Measurements from ENCODE around the gene NEIL1.
"Not testable (repeated sequence)": the region's sequence is repeated elsewhere in the genome, so short reads cannot be mapped to it uniquely, and the experiment has no call there.

Gene NEIL1

DNA sequence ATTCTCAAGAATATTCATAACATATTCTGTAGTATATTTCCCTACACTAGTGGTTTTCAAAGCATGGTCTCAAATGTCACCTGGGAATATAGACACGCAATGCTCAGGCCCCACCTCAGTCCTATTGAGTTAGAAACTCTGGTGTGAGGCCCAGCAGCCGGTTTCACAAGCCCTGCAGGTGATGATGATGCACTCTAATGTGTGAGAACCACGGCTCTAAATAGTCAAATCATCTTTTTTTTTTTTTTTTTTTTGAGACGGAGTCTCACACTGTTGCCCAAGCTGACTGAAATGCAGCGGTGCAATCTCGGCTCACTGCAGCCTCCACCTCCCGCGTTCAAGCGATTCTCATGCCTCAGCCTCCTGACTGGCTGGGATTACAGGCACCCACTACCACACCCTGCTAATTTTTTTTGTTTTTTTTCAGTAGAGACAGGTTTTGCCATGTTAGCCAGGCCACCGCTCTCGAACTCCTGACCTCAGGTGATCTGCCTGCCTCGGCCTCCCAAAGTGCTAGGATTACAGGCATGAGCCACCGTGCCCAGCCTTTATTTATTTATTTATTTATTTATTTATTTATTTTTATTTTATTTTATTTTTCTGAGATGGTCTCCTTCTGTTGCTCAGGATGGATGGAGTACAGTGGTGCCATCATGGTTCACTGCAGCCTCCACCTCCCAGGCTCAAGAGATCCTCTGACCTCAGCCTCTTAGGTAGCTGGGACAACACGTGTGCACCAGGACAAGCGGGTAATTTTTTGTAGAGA, 13.0 kb upstream of the NEIL1 start:
- DNase-seq, result not testable (repeated sequence)

DNA sequence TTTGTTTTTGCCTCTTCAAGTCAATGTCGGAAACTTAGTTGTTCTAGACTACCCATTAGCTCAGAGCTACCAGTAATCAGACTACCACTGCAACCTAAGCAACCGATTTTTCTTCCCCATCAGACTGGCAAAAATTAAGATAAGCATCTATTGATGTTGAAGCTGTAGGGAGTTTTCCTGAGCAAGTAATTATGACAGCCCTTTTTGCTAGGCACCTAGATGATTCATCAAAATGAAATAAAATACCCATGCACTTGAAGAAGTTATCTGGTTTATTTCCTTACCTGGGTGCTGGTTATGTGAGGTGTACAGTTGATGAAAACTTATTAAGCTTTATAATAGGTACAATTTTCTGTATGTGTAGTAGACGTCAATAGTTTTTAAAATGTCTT, 11.5 kb upstream of the NEIL1 start:
- no peak for DNase-seq

DNA sequence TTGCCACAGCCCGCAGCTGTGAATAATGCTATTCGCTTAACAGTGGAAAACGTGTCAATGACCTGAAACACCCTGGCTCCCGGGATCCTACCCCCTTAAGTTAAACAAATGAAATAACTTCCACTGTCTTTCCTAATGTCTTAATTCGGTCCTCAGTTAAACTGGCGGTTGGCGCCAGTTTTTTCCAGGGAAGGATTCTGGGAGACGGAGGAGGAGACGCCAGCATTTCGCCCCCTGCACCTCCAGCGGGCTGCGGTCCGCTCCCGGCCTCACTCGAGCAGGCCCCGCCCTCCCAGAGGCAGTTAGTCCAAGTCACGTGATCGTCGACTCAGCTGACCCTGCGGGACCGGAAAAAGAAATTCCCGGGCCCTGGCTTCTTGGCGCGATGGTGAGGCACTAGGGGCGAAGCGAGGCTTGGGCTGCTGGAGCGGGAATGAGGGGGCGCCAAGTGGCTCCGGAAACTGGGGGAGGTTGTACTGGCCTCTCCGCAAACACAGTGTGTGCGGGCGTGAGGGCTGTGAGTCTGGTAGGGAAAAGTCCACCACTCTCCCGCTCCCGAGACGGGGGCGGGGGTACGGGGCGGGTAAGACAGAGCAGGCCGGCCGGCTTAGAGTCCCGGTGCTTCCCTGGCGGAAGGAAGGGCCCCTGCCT, 11.0 kb upstream of the NEIL1 start, which contains the start of gene COMMD4:
COMMD4 (plus strand) TSS at position 359 of the 651 bp plus-strand sequence; CDS start at position 386, 27 bp downstream.
- peak; percentile 51 to 52 for DNase-seq

DNA sequence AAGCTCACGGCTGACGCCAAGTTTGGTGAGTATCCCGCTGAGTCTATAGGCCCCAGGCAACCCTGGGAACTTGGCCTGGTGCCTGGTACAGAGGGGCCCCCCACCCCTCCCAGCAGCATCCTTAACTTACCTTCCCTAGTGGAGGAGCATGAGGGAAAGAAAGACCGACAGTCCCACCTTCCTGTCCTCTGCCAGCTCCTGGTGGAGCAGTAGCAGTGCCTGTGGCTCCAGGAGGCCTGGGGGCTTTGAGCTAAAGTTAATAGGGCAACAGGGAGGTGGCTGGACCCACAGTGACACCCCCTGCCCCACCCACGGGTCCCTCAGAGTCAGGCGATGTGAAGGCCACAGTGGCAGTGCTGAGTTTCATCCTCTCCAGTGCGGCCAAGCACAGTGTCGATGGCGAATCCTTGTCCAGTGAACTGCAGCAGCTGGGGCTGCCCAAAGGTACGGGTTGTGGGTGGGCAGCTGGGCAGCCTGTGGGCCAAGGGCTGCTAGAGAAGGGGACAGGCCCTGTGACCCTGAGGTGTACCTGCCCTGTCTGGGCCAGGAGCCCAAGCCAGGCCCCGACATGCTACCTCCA, 8.1 kb upstream of the NEIL1 start:
- no peak for DNase-seq

DNA sequence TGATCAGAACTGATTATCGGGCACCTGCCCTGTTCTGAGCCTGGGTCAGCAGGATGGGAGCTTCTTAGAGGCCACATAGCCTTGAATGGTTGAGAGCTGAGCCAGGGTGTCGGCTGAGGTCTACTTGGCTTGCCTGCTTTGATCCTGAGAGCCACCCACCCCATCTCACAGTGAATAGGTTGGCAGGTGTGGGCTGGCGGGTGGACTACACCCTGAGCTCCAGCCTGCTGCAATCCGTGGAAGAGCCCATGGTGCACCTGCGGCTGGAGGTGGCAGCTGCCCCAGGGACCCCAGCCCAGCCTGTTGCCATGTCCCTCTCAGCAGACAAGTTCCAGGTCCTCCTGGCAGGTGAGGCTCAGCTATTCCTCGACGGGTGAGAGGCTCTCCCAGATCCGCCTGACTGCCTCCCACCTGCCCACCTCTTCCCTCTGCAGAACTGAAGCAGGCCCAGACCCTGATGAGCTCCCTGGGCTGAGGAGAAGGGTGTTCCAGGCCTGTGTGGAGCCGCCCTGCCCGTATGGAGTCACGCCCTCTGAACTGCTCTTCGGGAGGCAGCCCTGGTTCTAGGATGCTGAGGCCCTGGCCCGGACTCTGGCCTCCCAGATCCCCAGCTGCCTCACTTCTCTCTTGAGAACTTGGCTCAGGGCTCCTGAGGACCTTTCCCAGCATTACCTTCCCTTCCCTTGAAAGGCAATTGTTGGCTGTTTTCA, 7.2 kb upstream of the NEIL1 start:
- no peak for DNase-seq

DNA sequence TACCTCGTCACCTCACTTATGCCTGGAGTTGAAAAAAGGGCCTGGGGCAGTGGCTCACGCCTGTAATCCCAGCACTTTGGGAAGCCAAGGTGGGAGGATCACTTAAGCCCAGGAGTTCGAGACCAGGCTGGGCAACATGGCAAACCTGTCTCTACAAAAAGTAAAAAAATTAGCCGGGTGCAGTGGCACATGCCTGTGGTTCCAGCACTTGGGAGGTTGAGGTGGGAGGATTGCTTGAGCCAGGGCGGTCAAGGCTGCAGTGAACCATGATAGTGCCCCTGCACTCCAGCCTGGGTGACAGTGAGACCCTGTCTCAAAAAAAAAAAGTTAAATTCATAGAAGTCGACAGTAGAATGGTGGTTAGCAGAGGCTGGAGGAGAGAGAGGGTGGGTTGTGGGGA, 4.6 kb upstream of the NEIL1 start:
- no peak for DNase-seq

DNA sequence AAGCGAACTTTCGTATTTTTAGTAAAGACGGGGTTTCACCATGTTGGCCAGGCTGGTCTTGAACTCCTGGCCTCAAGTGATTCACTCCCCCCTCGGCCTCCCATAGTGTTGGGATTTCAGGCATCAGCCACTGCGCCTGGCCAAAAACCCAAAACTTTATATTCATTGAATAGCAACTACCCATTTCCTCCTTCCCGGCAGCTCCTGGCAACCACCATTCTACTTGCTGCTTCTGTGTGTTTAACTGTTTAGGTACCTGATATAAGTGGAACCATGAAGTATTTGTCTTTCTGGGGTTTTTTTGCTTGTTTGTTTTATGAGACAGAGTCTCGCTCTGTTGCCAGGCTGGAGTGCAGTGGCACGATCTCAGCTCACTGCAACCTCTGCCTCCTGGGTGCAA, 2.9 kb upstream of the NEIL1 start:
- DNase-seq, result not testable (repeated sequence)

DNA sequence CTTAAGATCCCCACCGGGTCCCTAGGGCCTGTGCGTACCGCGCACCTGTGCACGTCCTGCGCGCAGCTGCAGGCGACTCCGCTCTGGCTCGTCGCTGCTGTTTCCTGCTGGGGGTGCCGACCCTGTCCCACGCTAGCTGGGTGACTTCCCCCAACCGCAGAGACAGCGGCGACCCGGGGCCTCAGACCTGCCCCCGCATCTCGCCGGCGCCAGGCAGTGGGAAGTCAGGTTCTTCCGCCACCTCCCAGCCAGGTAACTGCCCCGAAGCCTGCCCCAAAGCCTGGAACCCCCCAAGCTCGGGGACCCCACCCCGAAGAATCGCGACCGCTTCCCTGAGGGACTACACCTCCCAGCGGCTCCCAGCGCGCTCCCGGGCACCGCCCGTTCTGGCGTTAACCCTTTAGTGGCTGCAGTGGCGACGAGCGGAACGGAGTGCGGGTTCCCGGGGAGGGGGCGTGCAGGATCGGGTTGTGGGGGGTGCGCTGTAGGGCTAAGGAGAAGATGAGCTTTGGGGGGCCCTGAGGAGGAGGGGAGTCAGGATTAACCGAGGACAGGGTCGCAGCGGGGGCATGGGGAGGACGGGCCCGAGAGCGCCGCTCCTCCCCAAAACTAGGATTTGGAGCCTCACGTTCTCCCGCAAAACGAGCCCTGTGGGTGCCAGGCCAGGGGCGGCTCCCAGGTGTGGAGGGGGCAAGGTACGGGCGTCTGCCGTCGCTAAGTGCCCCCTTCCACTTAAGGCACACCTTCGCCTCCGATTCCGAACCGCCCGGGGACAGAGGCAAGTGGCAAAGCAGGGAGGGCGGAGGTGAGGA, 589 bp downstream of the NEIL1 start:
- peak; percentile 35 to 45 for DNase-seq

DNA sequence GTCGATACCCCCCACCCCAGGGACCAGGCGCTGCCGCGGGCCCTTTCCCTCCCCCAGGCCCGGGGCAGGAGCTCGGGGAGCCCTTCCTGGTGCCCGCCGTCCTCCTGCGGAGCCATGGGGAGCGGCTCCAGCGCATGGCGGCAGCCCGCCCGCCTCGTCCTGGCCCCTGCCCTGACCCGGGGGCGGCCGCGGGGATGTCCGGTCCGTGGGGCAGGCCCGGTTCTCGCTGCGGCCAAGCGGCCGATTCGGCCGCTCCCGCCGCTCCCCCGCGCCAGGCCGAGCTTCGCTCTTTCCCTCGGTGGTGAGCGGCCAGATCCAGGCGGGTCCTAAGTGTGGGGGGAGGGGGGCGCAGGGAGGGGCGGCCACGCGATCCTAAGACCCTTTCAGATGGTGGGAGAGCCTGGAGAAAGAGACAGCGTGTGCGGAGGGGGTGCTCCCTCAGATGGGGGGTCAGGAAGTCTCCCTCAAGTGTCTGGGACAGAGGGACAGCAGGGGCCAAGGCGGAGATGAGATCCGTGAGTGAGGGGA, 1.3 kb downstream of the NEIL1 start:
- no peak for DNase-seq

DNA sequence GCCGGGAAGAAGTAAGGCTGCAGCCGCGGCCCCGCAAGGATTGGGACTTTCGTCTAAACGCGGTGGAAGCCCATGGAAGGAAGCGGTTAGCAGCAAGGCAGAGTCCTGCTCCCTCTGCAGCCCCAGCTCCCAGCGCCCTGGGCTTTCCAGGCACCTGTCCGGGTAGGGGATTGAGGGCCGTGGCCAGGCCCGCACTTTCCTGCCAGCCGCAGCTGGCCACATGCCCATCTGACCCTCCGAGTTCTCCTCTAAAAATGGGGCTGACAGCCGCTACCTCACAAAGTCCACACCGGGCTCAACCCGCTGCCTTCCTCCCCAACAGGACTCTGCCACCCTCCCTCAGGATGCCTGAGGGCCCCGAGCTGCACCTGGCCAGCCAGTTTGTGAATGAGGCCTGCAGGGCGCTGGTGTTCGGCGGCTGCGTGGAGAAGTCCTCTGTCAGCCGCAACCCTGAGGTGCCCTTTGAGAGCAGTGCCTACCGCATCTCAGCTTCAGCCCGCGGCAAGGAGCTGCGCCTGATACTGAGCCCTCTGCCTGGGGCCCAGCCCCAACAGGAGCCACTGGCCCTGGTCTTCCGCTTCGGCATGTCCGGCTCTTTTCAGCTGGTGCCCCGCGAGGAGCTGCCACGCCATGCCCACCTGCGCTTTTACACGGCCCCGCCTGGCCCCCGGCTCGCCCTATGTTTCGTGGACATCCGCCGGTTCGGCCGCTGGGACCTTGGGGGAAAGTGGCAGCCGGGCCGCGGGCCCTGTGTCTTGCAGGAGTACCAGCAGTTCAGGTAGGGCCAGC, 1.9 kb downstream of the NEIL1 start:
- DNase-seq, result no peak

DNA sequence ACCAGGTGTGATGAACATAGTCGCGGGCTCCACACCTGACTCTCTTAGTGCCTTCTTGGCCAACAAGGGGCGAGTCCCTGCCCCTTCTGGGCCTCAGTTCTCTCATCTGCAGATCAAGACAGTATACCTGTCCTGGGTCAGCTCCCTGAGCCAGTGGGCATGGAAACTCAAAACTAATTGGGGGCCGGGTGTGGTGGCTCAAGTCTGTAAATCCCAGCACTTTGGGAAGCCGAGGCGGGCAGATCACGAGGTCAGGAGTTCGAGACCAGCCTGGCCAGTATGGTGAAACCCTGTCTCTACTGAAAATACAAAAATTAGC, 2.5 kb downstream of the NEIL1 start:
- not testable (repeated sequence) for DNase-seq

DNA sequence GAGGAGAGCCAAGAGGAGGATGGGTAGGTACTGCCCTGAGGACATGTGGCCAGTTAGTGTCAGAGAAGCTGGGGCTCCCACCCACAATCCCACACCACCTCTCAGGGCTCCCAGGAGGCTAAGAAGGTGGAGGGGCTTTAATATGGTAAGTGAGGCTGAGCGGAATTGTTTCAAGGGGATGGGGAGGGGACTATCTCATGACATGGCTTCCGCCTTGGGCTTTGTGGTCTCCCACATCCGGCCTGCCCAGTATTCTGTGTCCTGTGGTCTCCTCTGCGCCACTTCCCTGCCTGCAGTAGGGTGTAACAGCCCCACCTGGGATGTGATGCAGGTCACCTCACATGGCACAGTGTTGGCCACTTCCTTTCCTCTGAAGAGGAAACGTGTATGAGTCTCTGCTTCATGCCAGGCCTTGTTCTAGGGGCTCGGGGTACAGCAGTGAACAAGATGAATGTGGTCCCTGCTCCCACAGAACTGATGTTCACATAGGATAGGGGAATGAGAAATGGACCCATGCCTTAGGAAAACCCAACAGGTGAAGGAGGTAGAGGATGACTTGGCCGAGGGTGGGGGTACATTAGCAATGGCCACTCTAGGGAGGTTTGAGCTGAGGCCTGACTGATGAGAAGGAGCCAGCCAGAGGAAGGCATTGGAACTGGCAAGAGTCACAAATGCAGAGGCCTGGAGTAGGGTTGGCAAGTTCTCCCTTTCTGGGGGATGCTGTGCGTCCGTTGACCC, 3.2 kb downstream of the NEIL1 start:
- DNase-seq, result peak; percentile 20 to 32

DNA sequence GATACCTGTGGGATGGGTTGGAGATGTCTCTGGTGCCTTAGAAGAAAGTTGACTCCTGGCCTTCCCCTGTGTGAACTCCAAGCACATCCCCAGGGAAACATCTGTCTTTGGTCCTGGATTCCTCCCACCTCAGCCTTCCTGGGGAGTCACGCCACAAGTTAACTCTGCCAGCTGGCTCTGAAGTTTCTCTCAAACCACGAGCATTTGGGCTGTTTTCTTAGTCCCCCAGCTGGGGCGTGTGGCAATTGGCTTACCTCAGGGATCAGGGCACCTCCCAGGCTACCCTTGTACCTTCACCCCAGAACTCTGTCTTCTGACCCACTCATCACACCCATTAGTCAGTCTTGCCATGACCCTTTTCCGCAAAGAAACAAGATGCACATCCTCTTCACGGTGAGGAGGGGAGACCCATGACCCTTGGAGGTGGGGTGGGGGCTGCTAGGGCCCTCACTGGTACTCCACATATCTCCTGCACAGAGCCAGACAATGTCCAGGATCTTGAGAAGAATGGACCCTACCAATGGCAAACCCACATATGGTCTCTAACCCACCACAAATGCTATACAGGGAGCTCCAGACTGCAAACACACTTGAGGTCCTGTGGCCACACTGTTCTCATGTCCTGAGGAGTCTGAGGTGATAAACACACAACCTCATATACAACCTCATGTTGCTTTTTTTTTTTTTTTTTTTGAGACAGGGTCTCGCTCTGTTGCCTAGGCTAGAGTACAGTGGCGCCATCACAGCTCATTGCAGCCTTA, 3.9 kb downstream of the NEIL1 start:
- no peak for DNase-seq

DNA sequence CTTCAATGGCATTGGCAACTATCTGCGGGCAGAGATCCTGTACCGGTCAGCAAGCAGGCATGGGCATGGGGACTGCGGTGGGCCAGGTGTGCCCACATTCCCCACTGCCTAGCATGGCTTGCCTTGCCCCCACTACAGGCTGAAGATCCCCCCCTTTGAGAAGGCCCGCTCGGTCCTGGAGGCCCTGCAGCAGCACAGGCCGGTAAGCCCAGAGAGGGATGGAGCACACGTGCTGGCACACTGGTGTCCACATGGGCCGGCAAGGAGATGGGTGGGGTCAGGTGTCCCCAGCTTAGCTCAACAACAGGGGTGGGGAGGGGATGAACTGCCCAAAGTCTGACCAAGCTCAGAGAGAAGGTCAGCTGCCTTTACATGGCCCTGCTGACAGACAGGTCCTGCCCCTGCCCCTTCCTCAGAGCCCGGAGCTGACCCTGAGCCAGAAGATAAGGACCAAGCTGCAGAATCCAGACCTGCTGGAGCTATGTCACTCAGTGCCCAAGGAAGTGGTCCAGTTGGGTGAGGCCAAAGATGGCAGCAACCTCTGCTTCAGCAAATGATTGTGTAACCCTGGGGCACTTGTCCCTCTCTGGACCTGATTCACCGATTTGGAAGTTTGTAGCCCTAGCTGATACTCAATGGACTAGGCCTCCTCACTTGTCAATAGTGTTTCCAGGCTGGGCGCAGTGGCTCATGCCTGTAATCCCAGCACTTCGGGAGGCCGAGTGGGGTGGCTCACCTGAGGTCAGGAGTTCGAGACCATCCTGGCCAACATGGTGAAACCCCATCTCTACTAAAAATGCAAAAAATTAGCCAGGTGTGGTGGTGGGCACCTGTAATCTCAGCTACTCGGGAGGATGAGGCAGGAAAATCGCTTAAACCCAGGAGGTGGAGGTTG, 5.6 kb downstream of the NEIL1 start:
- DNase-seq, result no peak

DNA sequence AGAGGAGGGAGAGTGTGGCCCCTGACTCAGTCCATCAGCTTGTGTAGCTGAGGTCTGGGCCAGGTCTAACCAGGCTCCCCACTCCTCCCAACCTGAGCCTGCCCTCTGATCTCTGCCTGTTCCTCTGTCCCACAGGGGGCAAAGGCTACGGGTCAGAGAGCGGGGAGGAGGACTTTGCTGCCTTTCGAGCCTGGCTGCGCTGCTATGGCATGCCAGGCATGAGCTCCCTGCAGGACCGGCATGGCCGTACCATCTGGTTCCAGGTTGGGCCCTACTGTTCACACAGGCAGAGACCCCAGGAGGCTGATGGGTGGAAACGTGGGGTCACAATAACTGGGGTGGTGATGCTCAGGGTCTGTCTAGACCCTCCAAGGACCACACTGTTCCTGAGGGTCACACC, 6.8 kb downstream of the NEIL1 start:
- DNase-seq, result no peak

DNA sequence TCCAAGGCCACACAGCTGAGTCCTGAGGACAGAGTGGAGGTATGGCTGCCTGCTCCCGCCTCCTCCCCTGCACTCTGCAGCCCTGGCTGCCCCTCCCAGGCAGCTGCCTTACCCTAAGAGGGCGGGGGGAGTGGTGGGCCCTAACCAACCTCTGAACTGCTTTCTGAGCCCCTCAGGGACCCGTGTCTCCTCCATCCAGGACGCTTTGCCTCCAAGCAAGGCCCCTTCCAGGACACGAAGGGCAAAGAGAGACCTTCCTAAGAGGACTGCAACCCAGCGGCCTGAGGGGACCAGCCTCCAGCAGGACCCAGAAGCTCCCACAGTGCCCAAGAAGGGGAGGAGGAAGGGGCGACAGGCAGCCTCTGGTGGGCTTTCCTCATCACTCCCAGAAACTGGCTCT, 7.6 kb downstream of the NEIL1 start:
- no peak for DNase-seq

DNA sequence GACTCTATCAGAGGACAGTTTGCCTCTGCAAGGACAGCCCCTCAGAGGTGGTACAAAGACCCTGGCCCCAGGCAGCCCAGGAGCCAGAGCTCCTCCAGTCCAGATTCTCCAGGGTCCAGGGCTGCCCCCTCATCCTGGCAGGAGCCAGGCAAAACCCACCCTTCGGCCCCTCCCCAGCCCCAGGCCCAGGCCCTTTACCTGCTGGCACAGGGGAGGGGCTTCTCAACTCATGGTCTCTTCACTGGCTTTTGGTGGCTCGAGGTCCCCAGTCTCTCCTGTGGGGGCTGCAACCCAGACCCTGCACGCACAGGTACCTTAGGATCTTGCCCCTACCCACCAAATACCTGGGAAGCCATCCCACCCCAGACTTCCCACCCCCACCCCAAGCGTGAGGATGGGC, 8.5 kb downstream of the NEIL1 start:
- DNase-seq, result no peak

DNA sequence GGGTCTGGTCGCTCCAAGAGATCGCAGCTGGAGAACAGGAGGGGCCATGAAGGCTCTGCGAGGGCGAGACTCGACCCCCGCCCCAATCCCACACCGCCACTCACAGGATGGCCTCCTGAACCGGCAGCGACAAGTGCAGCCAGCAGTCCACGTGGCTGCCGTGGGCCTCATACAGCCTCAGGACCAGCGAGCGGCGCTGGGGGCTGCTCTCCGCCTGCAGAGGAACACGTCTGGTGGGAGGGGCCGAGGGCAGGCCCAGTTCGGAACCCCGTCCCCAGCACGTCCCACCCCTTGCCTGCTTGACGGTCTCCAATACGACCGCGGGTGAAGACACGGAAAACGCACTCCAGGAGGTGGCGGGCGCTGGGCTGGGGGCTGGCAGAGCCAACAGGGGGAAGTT, 9.2 kb downstream of the NEIL1 start:
- no peak for DNase-seq

DNA sequence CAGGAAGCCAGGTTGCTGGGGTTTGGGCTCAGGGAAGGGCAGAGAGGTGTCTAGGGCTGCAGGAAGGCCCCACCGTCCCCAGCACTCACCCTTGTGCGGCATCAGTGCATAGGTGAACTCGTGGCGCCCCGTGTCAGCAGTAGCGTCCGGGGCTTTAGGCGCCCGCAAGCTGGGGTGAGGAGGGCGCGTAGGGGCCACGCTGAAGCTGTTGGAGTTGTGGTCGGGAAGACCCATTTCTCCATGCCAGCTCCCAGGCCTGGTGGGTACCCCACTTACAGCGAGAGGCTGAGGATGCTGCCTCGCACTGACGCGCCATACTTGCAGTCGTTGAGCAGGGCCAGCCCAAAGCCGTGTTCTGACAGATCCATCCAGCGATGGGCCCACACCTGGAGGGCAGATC, 9.7 kb downstream of the NEIL1 start:
- DNase-seq, result no peak

Data from activated CD4-positive, alpha-beta T cell treated with anti-CD3 and anti-CD28 coated beads, Interleukin-2, amount 50 U/mL, for 4 hours (primary cell).